Measurements from ENCODE around the gene PARD3. TPM values are rescaled to one million over a fixed set of nuclear protein-coding genes. Genes with fewer than 3 reads are reported as not detected.

The PARD3 gene
- total RNA-seq, 4 donors from 2014 or later: 27.3 to 65.3 (median 55.6) TPM

DNA sequence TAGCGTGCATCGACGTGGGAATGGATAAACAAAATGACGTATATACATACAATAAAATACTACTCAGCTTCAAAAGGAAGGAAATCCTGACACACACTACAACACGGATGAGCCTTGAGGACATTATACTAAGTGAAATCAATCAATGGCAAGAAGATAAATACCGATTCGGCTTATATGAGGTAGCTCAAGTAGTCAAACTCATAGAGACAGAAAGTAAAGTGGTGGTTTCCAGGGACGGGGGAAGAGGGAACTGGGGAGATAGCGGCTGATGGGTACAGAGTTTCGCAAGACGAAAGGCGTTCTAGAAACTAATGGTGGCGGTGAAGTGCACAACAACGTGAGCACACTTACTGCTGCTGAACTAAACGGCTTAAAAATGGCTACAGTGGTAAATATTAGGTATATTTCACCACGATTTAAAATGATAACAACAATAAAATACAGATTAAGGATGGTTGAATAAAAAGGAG, 516.7 kb downstream of the PARD3 start:
- WGBS, 2 donors (ENCODE audit: low coverage in 1 of 2): 81 to 86% methylated on average over 14 to 16 of the region's 16 CpGs
- intact Hi-C loops (cut with DNase I; ENCODE audit: low total_unique reads): no loop called here
- H3K9me3 ChIP-seq: no peaks in the 10 kb centered on the region
- H3K36me3 ChIP-seq: no peaks in the 10 kb centered on the region
- in situ Hi-C loops (cut with MboI; ENCODE audit: low pct_ligation_motif_present in 1 of 4, low pct_unique_long_range_greater_than_20kb in 1 of 4, low sequenced_read_pairs in 3 of 4): no loop called here
- DNase-seq: no peak
- H3K27me3 ChIP-seq: no peaks in the 10 kb centered on the region
- H3K27ac ChIP-seq: no peak overlapping the region
- no peak overlapping the region for H3K4me3 ChIP-seq
- TF ChIP-seq, protein P1, sequence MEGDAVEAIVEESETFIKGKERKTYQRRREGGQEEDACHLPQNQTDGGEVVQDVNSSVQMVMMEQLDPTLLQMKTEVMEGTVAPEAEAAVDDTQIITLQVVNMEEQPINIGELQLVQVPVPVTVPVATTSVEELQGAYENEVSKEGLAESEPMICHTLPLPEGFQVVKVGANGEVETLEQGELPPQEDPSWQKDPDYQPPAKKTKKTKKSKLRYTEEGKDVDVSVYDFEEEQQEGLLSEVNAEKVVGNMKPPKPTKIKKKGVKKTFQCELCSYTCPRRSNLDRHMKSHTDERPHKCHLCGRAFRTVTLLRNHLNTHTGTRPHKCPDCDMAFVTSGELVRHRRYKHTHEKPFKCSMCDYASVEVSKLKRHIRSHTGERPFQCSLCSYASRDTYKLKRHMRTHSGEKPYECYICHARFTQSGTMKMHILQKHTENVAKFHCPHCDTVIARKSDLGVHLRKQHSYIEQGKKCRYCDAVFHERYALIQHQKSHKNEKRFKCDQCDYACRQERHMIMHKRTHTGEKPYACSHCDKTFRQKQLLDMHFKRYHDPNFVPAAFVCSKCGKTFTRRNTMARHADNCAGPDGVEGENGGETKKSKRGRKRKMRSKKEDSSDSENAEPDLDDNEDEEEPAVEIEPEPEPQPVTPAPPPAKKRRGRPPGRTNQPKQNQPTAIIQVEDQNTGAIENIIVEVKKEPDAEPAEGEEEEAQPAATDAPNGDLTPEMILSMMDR (IDR thresholded peaks at IDR 0.05): no peak
- no peak for TF ChIP-seq POLR2A (IDR thresholded peaks at IDR 0.05)
- no peak for TF ChIP-seq EP300 (IDR thresholded peaks at IDR 0.05; ENCODE audit: low read depth)
- no peak for TF ChIP-seq POLR2AphosphoS5 (IDR thresholded peaks at IDR 0.05)
- peaks cover 0 to 5% (median 2%) of the 10 kb centered on the region in 4 donors for H3K4me1 ChIP-seq

DNA sequence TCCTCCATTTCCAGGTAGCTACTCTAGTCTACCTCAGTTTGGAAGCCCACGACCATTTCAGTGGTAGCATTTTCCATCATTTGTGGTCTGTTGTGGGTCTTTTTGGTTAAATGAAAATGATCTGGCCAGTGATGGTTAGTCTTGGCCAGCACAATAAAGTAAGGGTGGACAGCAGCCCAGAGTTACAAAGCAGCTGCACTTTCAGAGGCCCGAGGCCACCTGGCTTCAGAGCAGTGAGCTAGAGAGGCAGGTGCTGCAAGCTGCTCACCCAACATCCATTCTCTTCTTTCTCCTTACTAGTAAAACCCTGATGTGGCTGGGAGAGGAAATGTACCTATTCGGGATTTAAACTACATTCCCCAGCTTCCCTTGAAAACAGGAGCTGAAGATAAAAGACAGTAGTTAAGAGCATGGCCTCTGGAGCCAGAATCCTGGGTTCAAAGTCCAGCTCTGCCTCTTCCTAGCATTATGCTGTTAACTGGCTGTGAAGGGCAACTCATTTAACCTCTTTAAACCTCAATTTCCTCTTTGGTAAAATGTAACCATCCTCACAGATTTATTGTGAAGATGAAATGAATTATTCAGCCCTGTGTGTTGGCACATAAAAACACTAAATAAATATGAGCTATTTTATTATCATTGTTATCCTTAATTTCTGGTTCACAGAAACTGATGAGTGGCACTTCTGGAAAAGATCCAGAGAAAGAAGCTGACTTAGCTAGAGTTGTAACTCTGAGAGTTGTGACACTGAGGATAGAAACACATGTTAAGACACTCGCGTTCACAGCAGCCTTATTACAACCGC, 517.4 kb downstream of the PARD3 start:
- in situ Hi-C loops (cut with MboI; ENCODE audit: low pct_ligation_motif_present in 1 of 4, low pct_unique_long_range_greater_than_20kb in 1 of 4, low sequenced_read_pairs in 3 of 4) (no loop called here), intact Hi-C loops (cut with DNase I; ENCODE audit: low total_unique reads) (no loop called here)
- TF ChIP-seq POLR2A (IDR thresholded peaks at IDR 0.05): no peak
- TF ChIP-seq EP300 (IDR thresholded peaks at IDR 0.05; ENCODE audit: low read depth): no peak
- no peak for TF ChIP-seq POLR2AphosphoS5 (IDR thresholded peaks at IDR 0.05)
- TF ChIP-seq, protein P1 (IDR thresholded peaks at IDR 0.05): no peak
- WGBS, 2 donors (ENCODE audit: low coverage in 1 of 2): 62 to 67% methylated on average over 3 to 6 of the region's 6 CpGs
- Histone ChIP-seq H3K4me3 (no peak overlapping the region), H3K9me3 (no peaks in the 10 kb centered on the region), H3K27ac (no peak overlapping the region), H3K4me1 (peaks cover 0 to 5% (median 2%) of the 10 kb centered on the region in 4 donors), H3K36me3 (no peaks in the 10 kb centered on the region), H3K27me3 (no peaks in the 10 kb centered on the region)
- no peak for DNase-seq

DNA sequence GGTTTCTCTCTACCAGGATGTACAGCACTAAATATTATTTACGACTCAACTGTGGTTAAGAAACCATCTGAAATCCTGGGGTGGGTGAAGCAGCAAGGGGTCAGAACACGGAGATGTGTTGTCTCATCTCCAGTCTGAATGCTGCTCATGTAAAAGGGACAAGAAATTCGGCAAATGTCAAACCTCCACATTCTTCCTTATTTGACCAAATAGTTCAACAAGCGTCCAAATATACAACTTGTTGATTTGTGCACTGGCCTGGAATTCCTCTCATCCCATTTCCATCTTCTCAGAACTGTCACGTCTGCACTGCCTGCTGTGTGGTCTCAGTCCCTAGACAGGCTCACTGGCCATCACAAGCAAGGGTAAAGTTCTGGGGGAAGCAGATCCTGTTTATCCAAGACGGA, 520.0 kb downstream of the PARD3 start:
- no peak for DNase-seq
- Histone ChIP-seq H3K4me1 (peaks cover 0 to 9% (median 2%) of the 10 kb centered on the region in 4 donors), H3K27ac (peak overlapping the region in 2 of 4 donors; percentile 19 to 27), H3K27me3 (no peaks in the 10 kb centered on the region), H3K4me3 (no peak overlapping the region), H3K9me3 (no peaks in the 10 kb centered on the region), H3K36me3 (no peaks in the 10 kb centered on the region)
- intact Hi-C loops (cut with DNase I; ENCODE audit: low total_unique reads): no loop called here
- in situ Hi-C loops (cut with MboI; ENCODE audit: low pct_ligation_motif_present in 1 of 4, low pct_unique_long_range_greater_than_20kb in 1 of 4, low sequenced_read_pairs in 3 of 4): no loop called here
- 67 to 71% methylated on average over 6 of the region's 6 CpGs for WGBS, 2 donors (ENCODE audit: low coverage in 1 of 2)
- no peak for TF ChIP-seq EP300 (IDR thresholded peaks at IDR 0.05; ENCODE audit: low read depth)
- peak in 1 of 3 donors; percentile 27 for TF ChIP-seq POLR2AphosphoS5 (IDR thresholded peaks at IDR 0.05)

DNA sequence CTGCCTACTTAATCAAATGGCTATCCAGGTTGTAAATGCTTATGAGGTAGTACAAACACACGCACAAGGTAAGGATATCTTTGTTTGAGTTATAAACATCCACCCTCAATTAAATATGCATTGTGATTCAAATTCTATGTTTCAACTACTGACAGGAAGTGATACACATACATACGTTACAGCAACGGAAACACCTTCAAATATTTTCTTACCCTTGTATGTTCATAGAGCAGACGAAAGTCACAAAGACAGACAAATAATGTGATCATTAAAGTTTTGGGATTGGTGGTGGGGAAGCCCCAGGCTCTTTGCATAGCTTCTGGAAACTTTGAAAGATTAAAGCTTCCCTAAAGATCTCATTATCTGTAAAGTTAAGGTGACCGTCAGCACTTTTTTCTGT, 521.0 kb downstream of the PARD3 start:
- Histone ChIP-seq H3K4me1 (peaks cover 0 to 9% (median 1%) of the 10 kb centered on the region in 4 donors), H3K36me3 (no peaks in the 10 kb centered on the region), H3K9me3 (no peaks in the 10 kb centered on the region), H3K4me3 (no peak overlapping the region), H3K27me3 (no peaks in the 10 kb centered on the region), H3K27ac (peak overlapping the region in 2 of 4 donors; percentile 19 to 32)
- WGBS, 2 donors (ENCODE audit: low coverage in 1 of 2): 74 to 79% methylated on average over 5 of the region's 5 CpGs
- no peak for TF ChIP-seq POLR2A (IDR thresholded peaks at IDR 0.05)
- TF ChIP-seq EP300 (IDR thresholded peaks at IDR 0.05; ENCODE audit: low read depth): no peak
- TF ChIP-seq, protein P1 (IDR thresholded peaks at IDR 0.05): no peak
- no peak for TF ChIP-seq POLR2AphosphoS5 (IDR thresholded peaks at IDR 0.05)
- intact Hi-C loops (cut with DNase I; ENCODE audit: low total_unique reads): no loop called here
- no peak for DNase-seq
- in situ Hi-C loops (cut with MboI; ENCODE audit: low pct_ligation_motif_present in 1 of 4, low pct_unique_long_range_greater_than_20kb in 1 of 4, low sequenced_read_pairs in 3 of 4): no loop called here
